CD4-positive, alpha-beta memory T cell (primary cell): ENCODE results near the gene LHFPL6. TPM values are rescaled to one million over a fixed set of nuclear protein-coding genes. Genes with fewer than 3 reads are reported as not detected.

Experiments used
- CTCF ChIA-PET: fragments of 350-600 bp; sonication (Branson Sonifier 250); formaldehyde crosslinking; loops from one replicate; lab custom pipeline; 2021; ENCODE audit warnings: inconsistent platforms; ENCODE audit not compliant: partially characterized antibody; lab: Charles Lee
- POLR2A ChIA-PET: fragments of 350-600 bp; sonication (Branson Sonifier 250); formaldehyde crosslinking; loops from one replicate; lab custom pipeline; 2021; ENCODE audit not compliant: partially characterized antibody; lab: Charles Lee
- DNase-seq, 5 donors: peaks; one replicate each; pipeline versions ENCODE4 v3.0.0 to v3.0.0-alpha.2; 2020 to 2022; ENCODE audit warnings: mixed read lengths in 1 of 5
- H3K27ac ChIP-seq: one replicate; pipeline ENCODE4 v1.7.0; 2013; ENCODE audit warnings: low read depth, low read length
- H3K27me3 ChIP-seq: 2 replicates; pipeline ENCODE4 v1.7.0; 2013; ENCODE audit warnings: mild to moderate bottlenecking, low read length, moderate library complexity; ENCODE audit not compliant: insufficient read depth
- H3K36me3 ChIP-seq: 2 replicates; pipeline ENCODE4 v1.7.0; 2013; ENCODE audit warnings: mild to moderate bottlenecking, low read length, moderate library complexity; ENCODE audit not compliant: insufficient read depth
- H3K4me1 ChIP-seq: 2 replicates; pipeline ENCODE4 v1.7.0; 2013; ENCODE audit warnings: mild to moderate bottlenecking, low read length, moderate library complexity; ENCODE audit not compliant: insufficient read depth
- H3K4me3 ChIP-seq, 2 donors: one replicate each; pipeline ENCODE4 v1.7.0; 2013; ENCODE audit warnings: low read length in 2 of 2, mild to moderate bottlenecking in 1 of 2
- H3K9me3 ChIP-seq, 2 donors: one replicate each; pipeline ENCODE4 v1.7.0; 2013; ENCODE audit warnings: low read length in 2 of 2, control low read depth in 1 of 2; ENCODE audit not compliant: control insufficient read depth in 1 of 2
- H3K27ac Mint-ChIP-seq, 7 donors: one replicate each; pipeline ENCODE4 v1.8.0; 2020 to 2021; ENCODE audit warnings: mixed read lengths in 7 of 7, mild to moderate bottlenecking in 6 of 7, inconsistent platforms in 3 of 7, moderate library complexity in 3 of 7
- H3K27me3 Mint-ChIP-seq, 2 donors: one replicate each; pipeline ENCODE4 v1.8.0; 2020 to 2021; ENCODE audit warnings: mixed read lengths in 2 of 2
- H3K36me3 Mint-ChIP-seq, 2 donors: one replicate each; pipeline ENCODE4 v1.8.0; 2020 to 2021; ENCODE audit warnings: mixed read lengths in 2 of 2, inconsistent platforms in 1 of 2, mild to moderate bottlenecking in 1 of 2
- H3K4me1 Mint-ChIP-seq, 4 donors: one replicate each; pipeline ENCODE4 v1.8.0; 2020 to 2021; ENCODE audit warnings: mixed read lengths in 4 of 4, mild to moderate bottlenecking in 1 of 4
- H3K4me3 Mint-ChIP-seq, 8 donors: one replicate each; pipeline ENCODE4 v1.8.0; 2020 to 2021; ENCODE audit warnings: mixed read lengths in 8 of 8, mild to moderate bottlenecking in 7 of 8, moderate library complexity in 6 of 8, inconsistent platforms in 3 of 8
- H3K9me3 Mint-ChIP-seq, 8 donors: one replicate each; pipeline ENCODE4 v1.8.0; 2020 to 2021; ENCODE audit warnings: mixed read lengths in 8 of 8, mild to moderate bottlenecking in 5 of 8, inconsistent platforms in 3 of 8, moderate library complexity in 1 of 8
- intact Hi-C: fragments of 100-400 bp; cut with micrococcal nuclease; formaldehyde crosslinking; loops from one replicate; pipeline ENCODE4 v1.15.1; 2023
- polyA plus RNA-seq, 2 donors: library from polyadenylated mRNA; unstranded; fragments of 300-500 nt; fragmentation: Illumina TruSeq; gene quantifications; one replicate each; pipeline ENCODE4 v1.2.3, GENCODE V29; 2021
- total RNA-seq, 2 experiments: library from RNA; stranded (reverse); gene quantifications; one replicate each; pipeline ENCODE4 v1.2.3, GENCODE V29; 2021

Gene LHFPL6
- total and polyA plus RNA-seq, 4 experiments from 2014 or later: 0.16 TPM; not detected in 3

- POLR2A ChIA-PET: no interaction called here
- no peak overlapping the region for H3K27ac ChIP-seq
- intact Hi-C loops: loop anchor here (10.0 kb wide), 1 partner anchor 196 kb away; no protein-coding TSS in a partner anchor
- H3K4me3 Mint-ChIP-seq: no peak overlapping the region
- no peak for DNase-seq
- no peak overlapping the region for H3K27ac Mint-ChIP-seq
- H3K27me3 Mint-ChIP-seq: peaks cover 6% of the 10 kb centered on the region in 2 donors
- CTCF ChIA-PET: interaction anchor here (1.0 kb wide), 1 partner anchor 13 kb away, joined by 3 read pairs; no protein-coding TSS in a partner anchor
- H3K9me3 ChIP-seq: no peaks in the 10 kb centered on the region
- H3K4me1 Mint-ChIP-seq: no peaks in the 10 kb centered on the region
- no peaks in the 10 kb centered on the region for H3K36me3 Mint-ChIP-seq
- no peaks in the 10 kb centered on the region for H3K36me3 ChIP-seq
- no peak overlapping the region for H3K4me3 ChIP-seq
- no peaks in the 10 kb centered on the region for H3K9me3 Mint-ChIP-seq
- H3K4me1 ChIP-seq: no peaks in the 10 kb centered on the region
- H3K27me3 ChIP-seq: no peaks in the 10 kb centered on the region
Observed at GRCh38 chr13:39418424-39418823, 184.6 kb downstream of the LHFPL6 start.

- Mint-ChIP-seq H3K4me3 (no peak overlapping the region), H3K27me3 (peaks cover 5 to 6% of the 10 kb centered on the region in 2 donors), H3K9me3 (no peaks in the 10 kb centered on the region), H3K36me3 (no peaks in the 10 kb centered on the region), H3K4me1 (no peaks in the 10 kb centered on the region), H3K27ac (no peak overlapping the region)
- ChIA-PET CTCF (interaction anchor here (1.1 kb wide), 1 partner anchor 9 kb away, joined by 3 read pairs; no protein-coding TSS in a partner anchor), POLR2A (no interaction called here)
- no peak for DNase-seq
- Histone ChIP-seq H3K4me3 (no peak overlapping the region), H3K9me3 (no peaks in the 10 kb centered on the region), H3K36me3 (no peaks in the 10 kb centered on the region), H3K4me1 (no peaks in the 10 kb centered on the region), H3K27me3 (no peaks in the 10 kb centered on the region), H3K27ac (no peak overlapping the region)
- intact Hi-C loops: loop anchor here (10.0 kb wide), 1 partner anchor 197 kb away; no protein-coding TSS in a partner anchor
Observed at GRCh38 chr13:39417643-39418042, 185.3 kb downstream of the LHFPL6 start.

GRCh38 chr13:39417131-39417530 is 185.9 kb downstream of the LHFPL6 start:
- intact Hi-C loops: loop anchor here (10.0 kb wide), 1 partner anchor 198 kb away; no protein-coding TSS in a partner anchor
- CTCF ChIA-PET: interaction anchor here (1.1 kb wide), 1 partner anchor 10 kb away, joined by 3 read pairs; no protein-coding TSS in a partner anchor
- no peaks in the 10 kb centered on the region for H3K4me1 Mint-ChIP-seq
- H3K9me3 ChIP-seq: no peaks in the 10 kb centered on the region
- H3K4me3 Mint-ChIP-seq: no peak overlapping the region
- H3K27me3 ChIP-seq: no peaks in the 10 kb centered on the region
- POLR2A ChIA-PET: no interaction called here
- no peaks in the 10 kb centered on the region for H3K9me3 Mint-ChIP-seq
- H3K36me3 ChIP-seq: no peaks in the 10 kb centered on the region
- no peaks in the 10 kb centered on the region for H3K36me3 Mint-ChIP-seq
- H3K27me3 Mint-ChIP-seq: peaks cover 5 to 6% of the 10 kb centered on the region in 2 donors
- H3K4me3 ChIP-seq: no peak overlapping the region
- H3K27ac Mint-ChIP-seq: no peak overlapping the region
- DNase-seq: no peak
- no peaks in the 10 kb centered on the region for H3K4me1 ChIP-seq
- no peak overlapping the region for H3K27ac ChIP-seq

DNA sequence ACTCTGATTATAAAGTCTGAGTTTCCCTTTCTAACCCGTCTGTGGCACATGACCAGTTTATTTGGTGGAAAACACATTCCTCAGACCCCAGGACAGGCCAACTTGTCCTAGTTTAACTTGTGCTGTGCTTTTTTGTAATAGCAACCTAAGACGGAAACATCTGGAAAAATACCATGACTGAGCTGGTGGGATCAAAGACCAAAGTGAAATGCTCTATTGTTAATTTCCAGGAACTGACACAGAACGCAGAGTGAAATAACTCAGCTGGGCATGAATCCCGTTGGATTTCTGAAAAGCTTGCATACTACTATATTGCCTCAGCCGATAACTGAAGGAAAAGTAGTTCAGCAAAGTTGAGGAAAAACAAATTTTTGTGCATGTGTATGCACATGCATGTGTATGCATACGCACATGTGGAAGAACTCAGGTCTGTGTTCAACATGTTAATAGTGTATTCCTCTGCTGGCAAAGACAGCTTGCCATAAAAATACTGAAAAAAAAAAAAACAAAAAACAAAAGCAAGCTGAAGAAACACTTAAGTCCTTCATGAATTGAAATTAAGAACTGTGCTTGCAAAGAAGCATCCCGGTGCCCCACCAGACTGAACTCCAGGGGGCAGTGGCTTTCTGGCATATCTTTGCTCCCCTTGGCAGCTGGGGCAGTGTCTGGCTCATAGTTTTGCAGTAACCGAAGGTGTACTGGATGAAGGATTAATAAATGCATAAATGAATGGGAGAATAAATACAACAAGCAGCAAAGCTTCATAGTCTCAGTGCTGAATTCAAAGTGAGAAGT is 187.8 kb downstream of the LHFPL6 start:
- Mint-ChIP-seq H3K4me1 (no peaks in the 10 kb centered on the region), H3K9me3 (peaks cover 0 to 3% (median 0%) of the 10 kb centered on the region in 8 donors), H3K36me3 (no peaks in the 10 kb centered on the region), H3K27ac (no peak overlapping the region), H3K27me3 (peaks cover 5 to 6% of the 10 kb centered on the region in 2 donors), H3K4me3 (no peak overlapping the region)
- intact Hi-C loops: loop anchor here (10.0 kb wide), 1 partner anchor 200 kb away; no protein-coding TSS in a partner anchor
- POLR2A ChIA-PET: no interaction called here
- Histone ChIP-seq H3K27ac (no peak overlapping the region), H3K9me3 (no peaks in the 10 kb centered on the region), H3K27me3 (no peaks in the 10 kb centered on the region), H3K4me1 (no peaks in the 10 kb centered on the region), H3K36me3 (no peaks in the 10 kb centered on the region), H3K4me3 (no peak overlapping the region)
- CTCF ChIA-PET: no interaction called here
- no peak for DNase-seq

DNA sequence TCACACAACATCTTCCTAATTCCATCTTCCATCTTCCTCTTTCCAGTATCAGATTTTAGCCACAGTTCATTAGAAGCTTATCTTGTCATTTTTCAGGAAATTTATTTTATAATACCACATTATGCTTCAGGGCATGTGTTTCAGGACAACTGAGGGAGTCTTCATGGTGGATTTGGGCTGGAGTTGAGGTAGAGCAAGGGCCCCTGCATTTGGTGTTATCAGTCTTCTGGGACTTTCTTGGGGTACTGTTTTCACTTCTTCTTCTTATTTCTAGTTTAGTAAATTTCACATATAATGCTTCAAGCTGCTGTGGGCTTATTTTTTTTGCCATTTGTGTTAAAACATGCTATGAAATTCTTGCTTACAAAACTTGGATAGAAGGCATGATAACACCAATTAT is 188.7 kb downstream of the LHFPL6 start:
- Mint-ChIP-seq H3K27me3 (peaks cover 5% of the 10 kb centered on the region in 2 donors), H3K4me3 (no peak overlapping the region), H3K36me3 (no peaks in the 10 kb centered on the region), H3K9me3 (peaks cover 0 to 3% (median 0%) of the 10 kb centered on the region in 8 donors), H3K4me1 (peaks cover 0 to 1% (median 0%) of the 10 kb centered on the region in 4 donors), H3K27ac (no peak overlapping the region)
- DNase-seq: no peak
- intact Hi-C loops: loop anchor here (10.0 kb wide), 1 partner anchor 200 kb away; no protein-coding TSS in a partner anchor
- Histone ChIP-seq H3K27me3 (no peaks in the 10 kb centered on the region), H3K4me1 (no peaks in the 10 kb centered on the region), H3K27ac (no peak overlapping the region), H3K9me3 (no peaks in the 10 kb centered on the region), H3K4me3 (no peak overlapping the region), H3K36me3 (no peaks in the 10 kb centered on the region)
- ChIA-PET CTCF (no interaction called here), POLR2A (no interaction called here)

- intact Hi-C loops: loop anchor here (10.0 kb wide), 1 partner anchor 203 kb away; no protein-coding TSS in a partner anchor
- H3K27me3 Mint-ChIP-seq: peaks cover 1 to 5% of the 10 kb centered on the region in 2 donors
- DNase-seq: no peak
- H3K4me1 Mint-ChIP-seq: peaks cover 0 to 1% (median 0%) of the 10 kb centered on the region in 4 donors
- H3K27ac Mint-ChIP-seq: no peak overlapping the region
- H3K36me3 ChIP-seq: no peaks in the 10 kb centered on the region
- no peaks in the 10 kb centered on the region for H3K36me3 Mint-ChIP-seq
- CTCF ChIA-PET: interaction anchor here (1.0 kb wide), 1 partner anchor 9 kb away, joined by 3 read pairs; no protein-coding TSS in a partner anchor
- H3K4me1 ChIP-seq: no peaks in the 10 kb centered on the region
- no peak overlapping the region for H3K4me3 Mint-ChIP-seq
- H3K4me3 ChIP-seq: no peak overlapping the region
- H3K9me3 ChIP-seq: no peaks in the 10 kb centered on the region
- no peaks in the 10 kb centered on the region for H3K27me3 ChIP-seq
- H3K27ac ChIP-seq: no peak overlapping the region
- POLR2A ChIA-PET: no interaction called here
- peaks cover 0 to 3% (median 0%) of the 10 kb centered on the region in 8 donors for H3K9me3 Mint-ChIP-seq
Observed at GRCh38 chr13:39411511-39411910, 191.5 kb downstream of the LHFPL6 start.

DNA sequence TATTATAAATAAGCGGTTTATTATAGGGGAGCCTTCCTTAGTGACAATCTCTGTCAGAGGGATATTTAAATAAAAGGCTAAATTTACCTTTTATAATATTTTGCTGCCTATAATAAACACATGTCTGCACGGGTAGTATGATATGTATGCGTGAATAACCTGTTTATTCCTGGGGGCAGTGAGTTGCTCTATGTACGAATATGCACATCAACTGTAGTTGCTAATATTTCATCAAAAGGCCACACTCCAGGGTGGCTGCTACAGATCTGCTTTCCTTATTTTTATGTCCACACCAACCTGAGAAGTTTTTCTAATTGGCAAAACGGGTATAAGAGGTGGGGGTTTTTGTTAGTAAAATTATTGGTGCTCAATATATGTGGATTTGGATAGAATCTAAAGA is 192.0 kb downstream of the LHFPL6 start:
- H3K27me3 ChIP-seq: no peaks in the 10 kb centered on the region
- H3K9me3 ChIP-seq: no peaks in the 10 kb centered on the region
- Mint-ChIP-seq H3K4me1 (peaks cover 0 to 1% (median 0%) of the 10 kb centered on the region in 4 donors), H3K36me3 (no peaks in the 10 kb centered on the region), H3K27ac (no peak overlapping the region), H3K27me3 (peaks cover 1 to 5% of the 10 kb centered on the region in 2 donors), H3K4me3 (no peak overlapping the region), H3K9me3 (peaks cover 0 to 3% (median 0%) of the 10 kb centered on the region in 8 donors)
- intact Hi-C loops: loop anchor here (10.0 kb wide), 1 partner anchor 204 kb away; no protein-coding TSS in a partner anchor
- DNase-seq: no peak
- POLR2A ChIA-PET: no interaction called here
- H3K4me3 ChIP-seq: no peak overlapping the region
- H3K4me1 ChIP-seq: no peaks in the 10 kb centered on the region
- H3K36me3 ChIP-seq: no peaks in the 10 kb centered on the region
- H3K27ac ChIP-seq: no peak overlapping the region
- CTCF ChIA-PET: interaction anchor here (1.0 kb wide), 1 partner anchor 8 kb away, joined by 3 read pairs; no protein-coding TSS in a partner anchor
